Measurements from ENCODE around the gene IFI6. TPM values are rescaled to one million over a fixed set of nuclear protein-coding genes. Genes with fewer than 3 reads are reported as not detected.
"Not testable (repeated sequence)": the region's sequence is repeated elsewhere in the genome, so short reads cannot be mapped to it uniquely, and the experiment has no call there.

IFI6 gene
- 34.5 TPM for total RNA-seq

DNA sequence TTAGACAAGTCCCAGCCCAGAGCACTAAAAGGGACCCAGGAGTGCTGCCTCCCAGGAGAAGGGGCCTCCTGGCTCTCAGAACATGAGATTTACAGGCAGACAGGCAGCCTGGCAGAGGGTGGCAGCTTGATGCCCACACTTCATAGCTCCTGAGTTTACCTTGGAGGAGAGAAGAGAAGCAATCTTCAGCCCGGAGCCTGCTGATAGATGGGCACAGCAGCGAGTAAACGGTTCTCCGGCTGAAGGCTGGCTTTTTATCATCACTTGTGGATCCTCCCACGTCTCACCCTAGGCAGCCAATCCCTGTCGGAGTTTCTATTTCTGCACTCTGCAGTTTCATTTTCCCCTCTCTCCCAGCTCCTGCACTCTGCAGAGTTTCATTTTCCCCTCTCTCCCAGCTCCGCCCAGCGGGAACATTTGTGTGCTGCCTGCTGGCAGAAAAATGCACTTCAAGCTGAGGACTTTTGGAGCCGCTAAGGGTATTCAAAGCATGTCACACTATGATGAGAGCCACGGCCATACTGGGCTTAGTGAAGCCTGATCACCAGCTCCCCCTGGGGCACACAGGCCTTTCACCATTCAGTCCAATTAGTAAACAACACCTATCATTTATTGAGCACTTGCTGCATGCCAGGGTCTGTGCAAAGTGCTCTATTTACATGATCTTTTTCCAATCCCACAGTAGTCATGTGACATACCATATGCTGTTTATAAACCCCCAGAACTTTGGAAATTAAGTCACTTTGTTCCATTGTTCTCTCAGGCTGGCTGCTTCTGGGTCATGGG, at the start of gene IFI6:
IFI6 (minus strand) TSS at position 229 of the 786 bp plus-strand sequence. CDS start 2,878 bp downstream, outside the sequence.
- DNase-seq = peak; percentile 94

DNA sequence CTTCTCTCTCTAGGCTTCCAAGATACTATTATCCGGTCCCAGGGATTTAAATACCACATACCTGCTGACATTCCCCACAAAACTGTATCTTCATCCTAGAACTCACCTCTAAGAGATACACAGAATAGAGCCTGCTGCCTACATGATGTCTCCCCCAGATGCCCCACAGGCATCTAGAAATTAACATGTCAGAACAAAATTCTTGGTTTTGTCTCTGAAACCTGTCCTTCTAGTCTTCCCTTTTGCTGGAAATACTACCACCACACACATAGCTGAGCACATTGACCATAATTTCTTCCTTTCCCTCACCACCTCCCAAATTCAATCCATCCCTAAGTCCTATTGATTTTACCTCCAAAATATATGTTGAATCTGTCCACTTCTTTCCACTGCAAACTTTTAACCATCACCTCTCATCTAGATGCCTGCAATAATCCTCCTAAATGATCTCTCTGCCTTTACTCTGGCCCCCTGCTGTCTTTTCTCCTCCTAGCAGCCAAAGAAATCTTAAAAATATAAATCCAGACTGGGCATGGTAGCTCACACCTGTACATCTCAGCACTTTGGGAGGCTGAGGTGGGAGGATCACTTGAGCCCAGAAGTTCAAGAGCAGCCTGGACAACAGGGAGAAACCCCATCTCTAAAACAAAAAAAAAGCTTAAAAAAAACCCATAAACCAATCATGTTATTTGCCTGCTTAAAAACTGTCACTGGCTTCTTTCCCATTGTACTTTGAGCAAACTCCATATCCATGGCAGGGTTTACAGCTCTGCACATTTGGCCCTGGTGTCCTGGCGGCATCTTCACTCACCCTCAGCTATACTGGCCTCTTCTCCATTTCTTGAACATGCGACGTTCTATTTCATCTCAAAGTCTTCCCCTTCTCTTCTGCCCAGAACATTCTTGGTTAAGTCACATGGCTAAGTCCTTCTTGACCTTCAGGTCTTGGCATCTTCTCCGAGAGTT, 47.6 kb upstream of the IFI6 start:
- DNase-seq = no peak

GRCh38 chr1:27716262-27716895, 44.4 kb upstream of the IFI6 start:
- no peak for DNase-seq

- no peak for DNase-seq
Observed at GRCh38 chr1:27713869-27714513, 42.0 kb upstream of the IFI6 start.

DNA sequence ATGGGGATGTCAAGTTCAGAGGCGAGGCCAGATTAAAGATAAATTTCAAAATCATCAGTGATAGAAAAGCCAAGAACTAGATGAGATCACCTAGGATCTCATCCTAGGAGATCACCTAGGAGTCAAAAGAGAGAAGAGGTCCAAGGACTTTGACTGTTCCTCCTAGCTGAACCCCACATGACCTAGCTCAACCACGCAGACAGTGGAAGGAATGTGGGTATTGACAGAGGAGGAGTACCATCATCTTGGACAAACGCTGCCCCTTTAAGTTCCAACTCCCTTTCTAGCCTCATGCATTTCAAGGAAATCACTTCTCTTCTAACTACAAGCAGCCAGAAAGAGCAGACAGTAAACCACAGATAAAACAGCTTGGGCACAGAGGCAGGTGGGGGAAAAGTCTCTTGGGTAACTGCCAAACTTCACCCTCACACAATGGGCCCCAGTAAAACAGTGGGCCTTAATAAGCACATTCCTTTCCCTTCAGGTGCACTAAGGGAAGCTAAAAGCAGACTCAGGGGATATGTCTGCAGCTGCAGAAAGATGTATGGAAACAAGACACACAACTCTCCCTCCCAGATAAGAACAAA, 41.2 kb upstream of the IFI6 start:
- no peak for DNase-seq

DNA sequence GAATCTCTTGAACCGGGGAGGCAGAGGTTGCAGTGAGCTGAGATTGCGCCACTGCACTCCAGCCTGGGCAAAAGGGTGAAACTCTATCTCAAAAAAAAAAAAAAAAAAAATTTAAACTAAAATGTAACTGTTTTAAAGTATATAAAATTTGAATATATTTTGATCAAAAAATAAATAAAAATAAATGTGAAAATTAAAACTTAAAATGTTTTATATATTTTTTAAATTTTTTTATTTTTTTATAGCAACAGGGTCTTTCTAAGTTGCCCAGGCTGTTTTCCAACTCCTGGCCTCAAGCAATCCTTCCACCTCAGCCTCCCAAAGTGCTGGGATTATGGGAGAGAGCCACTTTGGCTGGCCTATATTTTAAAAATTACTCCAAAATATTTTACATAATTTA, 38.6 kb upstream of the IFI6 start:
- no peak for DNase-seq

GRCh38 chr1:27705545-27705944, 33.6 kb upstream of the IFI6 start:
- no peak for DNase-seq

GRCh38 chr1:27704958-27705357, 33.0 kb upstream of the IFI6 start:
- no peak for DNase-seq

GRCh38 chr1:27696835-27697234, 24.8 kb upstream of the IFI6 start:
- not testable (repeated sequence) for DNase-seq

GRCh38 chr1:27690183-27690582, 18.2 kb upstream of the IFI6 start:
- no peak for DNase-seq

GRCh38 chr1:27689423-27690173, 17.6 kb upstream of the IFI6 start:
- DNase-seq = no peak

- DNase-seq = no peak
Observed at GRCh38 chr1:27687906-27688305, 15.9 kb upstream of the IFI6 start.

DNA sequence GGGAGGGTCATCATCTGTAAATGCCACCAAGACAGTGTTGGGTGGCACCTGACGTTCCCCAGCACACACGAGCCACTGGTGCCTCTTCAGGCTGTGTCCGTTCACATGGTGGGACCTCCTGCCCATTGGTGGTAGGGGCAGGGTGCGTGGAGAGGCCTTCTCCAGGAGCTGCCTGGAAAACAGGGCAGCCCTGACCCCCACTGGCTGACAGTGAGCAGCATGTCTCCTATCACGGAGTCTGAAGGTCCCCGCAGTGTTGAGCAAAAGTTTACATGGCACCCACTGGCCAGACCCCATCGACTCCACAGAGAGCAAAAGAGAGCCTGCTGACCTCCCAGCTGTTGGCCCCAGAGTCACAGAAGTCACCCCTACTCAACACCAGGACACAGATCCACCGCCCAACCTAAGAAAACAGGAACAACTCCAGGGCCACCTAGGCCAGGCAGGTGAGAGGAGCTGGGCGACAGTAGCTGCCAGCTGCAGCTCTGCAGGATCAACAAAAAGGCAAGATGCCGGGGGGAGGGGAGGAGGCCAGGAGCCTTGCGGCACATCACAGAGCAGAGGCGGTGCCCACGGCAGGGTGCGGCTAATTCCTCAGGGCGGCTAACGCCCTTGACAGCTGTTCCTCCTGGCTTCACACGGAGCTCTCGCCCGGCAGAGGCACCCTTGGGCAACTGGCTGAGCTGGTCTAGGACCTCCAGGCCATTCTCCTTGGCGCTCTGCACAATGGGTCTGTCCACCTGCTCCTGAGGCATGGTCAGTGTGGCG, 14.4 kb upstream of the IFI6 start:
- no peak for DNase-seq

- no peak for DNase-seq
Observed at GRCh38 chr1:27684176-27684575, 12.2 kb upstream of the IFI6 start.

GRCh38 chr1:27682351-27682944, 10.5 kb upstream of the IFI6 start:
- no peak for DNase-seq

- DNase-seq = not testable (repeated sequence)
Observed at GRCh38 chr1:27681580-27681979, 9.6 kb upstream of the IFI6 start.

DNA sequence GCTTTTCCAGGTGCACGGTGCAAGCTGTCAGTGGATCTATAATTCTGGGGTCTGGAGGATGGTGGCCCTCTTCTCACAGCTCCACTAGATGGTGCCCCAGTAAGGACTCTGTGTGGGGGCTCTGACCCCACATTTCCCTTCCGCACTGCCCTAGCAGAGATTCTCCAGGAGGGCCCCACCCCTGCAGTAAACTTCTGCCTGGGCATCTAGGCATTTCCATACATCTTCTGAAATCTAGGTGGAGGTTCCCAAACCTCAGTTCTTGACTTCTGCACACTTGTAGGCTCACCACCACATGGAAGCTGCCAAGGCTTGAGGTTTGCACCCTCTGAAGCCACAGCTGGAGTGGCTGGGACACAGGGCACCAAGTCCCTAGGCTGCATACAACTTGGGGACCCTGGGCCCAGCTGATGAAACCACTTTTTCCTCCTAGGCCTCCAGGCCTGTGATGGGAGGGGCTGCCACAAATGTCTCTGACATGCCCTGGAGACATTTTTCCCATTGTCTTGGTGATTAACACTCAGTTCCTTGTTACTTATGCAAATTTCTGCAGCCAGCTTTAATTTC, 8.3 kb upstream of the IFI6 start:
- DNase-seq = not testable (repeated sequence)

GRCh38 chr1:27678747-27679146, 6.8 kb upstream of the IFI6 start:
- no peak for DNase-seq

DNA sequence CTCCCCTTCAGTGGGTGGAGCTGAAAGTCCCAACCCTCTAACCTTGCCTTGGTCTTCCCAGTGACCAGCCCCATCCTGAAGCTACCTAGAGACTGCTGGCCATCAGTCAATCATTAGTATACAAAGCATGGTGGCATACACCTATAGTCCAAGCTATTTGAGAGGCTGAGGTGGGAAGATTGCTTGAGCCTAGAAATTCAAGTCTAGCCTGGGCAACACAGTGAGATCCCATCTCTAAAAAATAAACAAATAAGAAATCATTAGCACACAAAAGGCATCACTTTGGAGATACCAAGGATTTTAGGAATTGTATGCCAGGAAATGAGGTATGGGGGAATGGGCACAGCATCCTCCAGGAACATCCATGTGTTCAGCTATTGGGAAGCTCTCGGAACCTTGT, 4.4 kb upstream of the IFI6 start:
- no peak for DNase-seq

- no peak for DNase-seq
Observed at GRCh38 chr1:27672750-27673112, 739 bp upstream of the IFI6 start.

All from occipital lobe (tissue), 2 donors.